ENCODE results near the gene RAB38. TPM values are rescaled to one million over a fixed set of nuclear protein-coding genes. Genes with fewer than 3 reads are reported as not detected.
A peak's percentile ranks its signal among the peaks of the same experiment; 100 is the strongest.

Gene RAB38
- total RNA-seq, 1 experiment from 2014 or later, result 0.41 TPM

DNA sequence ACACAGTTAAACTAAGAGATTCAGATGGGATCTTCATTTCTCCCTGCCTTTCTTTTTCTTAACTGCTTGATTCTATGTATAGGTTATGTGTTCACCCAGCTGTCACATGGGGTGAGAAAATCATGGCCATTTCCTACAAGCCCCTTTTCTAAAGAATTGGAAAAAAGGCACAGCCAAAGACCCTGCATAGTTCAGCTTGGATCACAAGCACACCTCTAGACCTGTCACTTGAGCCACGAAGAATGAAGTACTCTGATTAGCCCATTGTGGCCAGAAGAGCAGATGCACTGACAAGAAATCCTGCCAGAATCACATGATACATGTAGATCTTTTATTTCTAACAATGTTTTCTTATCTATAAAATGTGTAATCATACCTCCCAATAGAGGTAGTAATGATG is 69.7 kb downstream of the RAB38 start:
- Mint-ChIP-seq H3K27ac (ENCODE audit: unreplicated experiment) (no peak overlapping the region), H3K36me3 (ENCODE audit: insufficient read depth, unreplicated experiment) (no peaks in the 10 kb centered on the region), H3K4me1 (ENCODE audit: low read depth, unreplicated experiment) (no peaks in the 10 kb centered on the region), H3K4me3 (ENCODE audit: unreplicated experiment) (no peak overlapping the region), H3K27me3 (ENCODE audit: insufficient read depth, unreplicated experiment) (peaks cover 8% of the 10 kb centered on the region), H3K9me3 (ENCODE audit: unreplicated experiment) (no peaks in the 10 kb centered on the region)
- TF ChIP-seq, protein P1, sequence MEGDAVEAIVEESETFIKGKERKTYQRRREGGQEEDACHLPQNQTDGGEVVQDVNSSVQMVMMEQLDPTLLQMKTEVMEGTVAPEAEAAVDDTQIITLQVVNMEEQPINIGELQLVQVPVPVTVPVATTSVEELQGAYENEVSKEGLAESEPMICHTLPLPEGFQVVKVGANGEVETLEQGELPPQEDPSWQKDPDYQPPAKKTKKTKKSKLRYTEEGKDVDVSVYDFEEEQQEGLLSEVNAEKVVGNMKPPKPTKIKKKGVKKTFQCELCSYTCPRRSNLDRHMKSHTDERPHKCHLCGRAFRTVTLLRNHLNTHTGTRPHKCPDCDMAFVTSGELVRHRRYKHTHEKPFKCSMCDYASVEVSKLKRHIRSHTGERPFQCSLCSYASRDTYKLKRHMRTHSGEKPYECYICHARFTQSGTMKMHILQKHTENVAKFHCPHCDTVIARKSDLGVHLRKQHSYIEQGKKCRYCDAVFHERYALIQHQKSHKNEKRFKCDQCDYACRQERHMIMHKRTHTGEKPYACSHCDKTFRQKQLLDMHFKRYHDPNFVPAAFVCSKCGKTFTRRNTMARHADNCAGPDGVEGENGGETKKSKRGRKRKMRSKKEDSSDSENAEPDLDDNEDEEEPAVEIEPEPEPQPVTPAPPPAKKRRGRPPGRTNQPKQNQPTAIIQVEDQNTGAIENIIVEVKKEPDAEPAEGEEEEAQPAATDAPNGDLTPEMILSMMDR (IDR thresholded peaks at IDR 0.05; ENCODE audit: insufficient read depth in 1 of 2, low read depth in 1 of 2, low read length in 1 of 2, severe bottlenecking in 1 of 2, unreplicated experiment in 1 of 2), result no peak
- DNase-seq, result no peak
- Histone ChIP-seq H3K4me3 (ENCODE audit: low read depth, low read length) (no peak overlapping the region), H3K36me3 (ENCODE audit: control insufficient read depth, insufficient read depth, low read length) (no peaks in the 10 kb centered on the region), H3K4me1 (no peaks in the 10 kb centered on the region), H3K9me3 (no peaks in the 10 kb centered on the region), H3K27me3 (replicated peaks; ENCODE audit: control insufficient read depth, insufficient read depth, low read length) (no peaks in the 10 kb centered on the region)
- intact Hi-C loops (cut with micrococcal nuclease; ENCODE audit: unreplicated experiment), result loop anchor here (10.0 kb wide), 1 partner anchor 751 kb away; no protein-coding TSS in a partner anchor
- CTCF ChIA-PET, result no interaction called here
- POLR2A ChIA-PET, result no interaction called here
- no TSS peak for BruUV-seq (replicated peaks)

DNA sequence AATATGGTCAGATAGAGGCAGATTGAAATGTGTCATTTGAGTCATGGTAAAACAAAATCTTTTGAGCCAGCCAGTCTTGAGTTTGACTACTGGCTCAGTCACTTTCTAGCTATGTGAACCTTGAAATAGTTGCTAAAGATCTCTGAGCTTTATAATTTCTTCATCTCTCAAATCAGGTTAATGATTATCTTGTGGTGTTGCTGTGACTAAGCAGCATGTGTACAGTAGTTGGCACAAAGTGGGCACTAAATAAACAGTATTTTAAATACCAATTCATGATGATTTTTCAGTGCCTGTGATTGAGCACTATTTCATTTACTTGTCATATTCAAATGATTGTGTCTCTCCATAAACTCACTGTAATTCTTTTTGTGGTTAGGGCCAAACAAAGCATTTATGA is 70.8 kb downstream of the RAB38 start:
- BruUV-seq (replicated peaks), result no TSS peak

DNA sequence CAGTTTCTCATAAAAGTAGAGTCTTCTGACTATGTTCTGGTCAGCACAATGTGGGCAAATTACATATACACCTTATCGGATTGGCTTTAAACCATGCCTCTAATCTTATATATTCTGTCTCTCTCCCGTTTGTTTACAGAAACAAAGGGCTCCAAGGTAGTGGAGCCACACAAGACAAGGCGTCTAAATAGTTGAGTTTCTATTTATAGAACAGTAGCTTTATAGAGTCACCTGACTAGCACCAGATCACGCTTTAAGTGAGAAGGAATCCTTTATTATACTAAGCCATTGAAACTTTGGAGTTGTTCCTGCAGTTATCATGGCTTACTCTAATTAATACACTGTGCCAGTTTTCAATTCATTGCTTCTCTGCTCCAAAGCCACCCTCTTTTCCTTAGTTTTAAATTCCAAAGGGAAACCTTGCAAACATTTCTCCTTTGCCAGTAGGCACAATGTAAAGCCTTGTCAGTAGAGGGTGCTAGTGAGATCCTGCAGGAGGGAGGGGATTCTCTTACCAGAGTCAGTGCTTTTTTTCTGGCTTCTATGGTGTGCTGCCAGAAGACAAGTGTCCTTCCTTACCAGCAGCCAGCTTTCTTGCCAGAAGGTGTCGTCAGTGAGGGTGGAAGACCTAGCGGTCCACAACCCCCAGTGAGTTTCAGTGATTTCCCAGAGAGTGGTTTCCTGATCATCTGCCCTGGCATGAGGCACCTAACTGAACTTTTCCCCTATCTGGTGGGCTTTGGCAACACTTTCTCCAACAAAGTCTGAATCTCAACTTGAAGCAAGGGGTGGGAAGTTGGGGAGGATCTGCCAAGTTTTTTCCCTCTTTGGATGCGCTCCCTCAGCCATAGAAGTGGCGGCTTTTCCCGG is 71.7 kb downstream of the RAB38 start:
- Histone ChIP-seq H3K4me1 (no peaks in the 10 kb centered on the region), H3K4me3 (ENCODE audit: low read depth, low read length) (no peak overlapping the region), H3K27me3 (replicated peaks; ENCODE audit: control insufficient read depth, insufficient read depth, low read length) (no peaks in the 10 kb centered on the region), H3K36me3 (ENCODE audit: control insufficient read depth, insufficient read depth, low read length) (no peaks in the 10 kb centered on the region), H3K9me3 (no peaks in the 10 kb centered on the region)
- intact Hi-C loops (cut with micrococcal nuclease; ENCODE audit: unreplicated experiment), result loop anchor here (1.0 to 10.0 kb wide), 10 partner anchors 59 to 784 kb away; no protein-coding TSS in a partner anchor
- no peak overlapping the region for H3K4me3 Mint-ChIP-seq (ENCODE audit: unreplicated experiment)
- H3K9me3 Mint-ChIP-seq (ENCODE audit: unreplicated experiment), result no peaks in the 10 kb centered on the region
- peak; percentile 88 to 89 for DNase-seq
- no peaks in the 10 kb centered on the region for H3K36me3 Mint-ChIP-seq (ENCODE audit: insufficient read depth, unreplicated experiment)
- H3K27me3 Mint-ChIP-seq (ENCODE audit: insufficient read depth, unreplicated experiment), result peaks cover 8% of the 10 kb centered on the region
- H3K4me1 Mint-ChIP-seq (ENCODE audit: low read depth, unreplicated experiment), result no peaks in the 10 kb centered on the region
- ChIA-PET CTCF (interaction anchor here (0.6 to 1.6 kb wide), 6 partner anchors 25 to 449 kb away, joined by 3 to 8 read pairs (median 4); no protein-coding TSS in a partner anchor), POLR2A (no interaction called here)
- no peak overlapping the region for H3K27ac Mint-ChIP-seq (ENCODE audit: unreplicated experiment)
- BruUV-seq (replicated peaks), result no TSS peak
- TF ChIP-seq, protein P1 (IDR thresholded peaks at IDR 0.05; ENCODE audit: insufficient read depth in 1 of 2, low read depth in 1 of 2, low read length in 1 of 2, severe bottlenecking in 1 of 2, unreplicated experiment in 1 of 2), result peak; percentile 92 to 98

More for the DNA sequence above, 70.8 kb downstream of the RAB38 start:
- TF ChIP-seq, protein P1 (IDR thresholded peaks at IDR 0.05; ENCODE audit: insufficient read depth in 1 of 2, low read depth in 1 of 2, low read length in 1 of 2, severe bottlenecking in 1 of 2, unreplicated experiment in 1 of 2), result no peak
- no peaks in the 10 kb centered on the region for H3K4me1 Mint-ChIP-seq (ENCODE audit: low read depth, unreplicated experiment)
- ChIA-PET CTCF (interaction anchor here (1.0 to 1.6 kb wide), 4 partner anchors 177 to 440 kb away, joined by 3 to 8 read pairs (median 6); no protein-coding TSS in a partner anchor), POLR2A (no interaction called here)
- no peaks in the 10 kb centered on the region for H3K9me3 Mint-ChIP-seq (ENCODE audit: unreplicated experiment)
- Histone ChIP-seq H3K9me3 (no peaks in the 10 kb centered on the region), H3K27me3 (replicated peaks; ENCODE audit: control insufficient read depth, insufficient read depth, low read length) (no peaks in the 10 kb centered on the region), H3K4me1 (no peaks in the 10 kb centered on the region), H3K4me3 (ENCODE audit: low read depth, low read length) (no peak overlapping the region), H3K36me3 (ENCODE audit: control insufficient read depth, insufficient read depth, low read length) (no peaks in the 10 kb centered on the region)
- intact Hi-C loops (cut with micrococcal nuclease; ENCODE audit: unreplicated experiment), result loop anchor here (5.0 to 10.0 kb wide), 4 partner anchors 58 to 750 kb away; no protein-coding TSS in a partner anchor
- DNase-seq, result no peak
- peaks cover 8% of the 10 kb centered on the region for H3K27me3 Mint-ChIP-seq (ENCODE audit: insufficient read depth, unreplicated experiment)
- H3K27ac Mint-ChIP-seq (ENCODE audit: unreplicated experiment), result no peak overlapping the region
- H3K36me3 Mint-ChIP-seq (ENCODE audit: insufficient read depth, unreplicated experiment), result no peaks in the 10 kb centered on the region
- no peak overlapping the region for H3K4me3 Mint-ChIP-seq (ENCODE audit: unreplicated experiment)

All from Caco-2 (cell line).